Hepatocyte (in vitro differentiated cells): ENCODE results near the gene ZNF628.

Experiments
- CTCF ChIP-seq: fragments of 200-600 bp; sonication (generic); IDR thresholded peaks from 2 replicates; pipeline ENCODE4 v1.5.1; 2016; ENCODE audit warnings: antibody characterized with exemption, mild to moderate bottlenecking; ENCODE audit not compliant: poor library complexity
- EZH2 ChIP-seq: fragments of 200-600 bp; sonication (generic); IDR thresholded peaks from 2 replicates; pipeline ENCODE4 v1.6.1; 2016; ENCODE audit warnings: antibody characterized with exemption, mild to moderate bottlenecking, borderline replicate concordance
- EZH2phosphoT487 ChIP-seq: fragments of 200-600 bp; sonication (generic); IDR thresholded peaks from one replicate; pipeline ENCODE4 v1.6.1; 2018; ENCODE audit warnings: antibody characterized with exemption, mild to moderate bottlenecking, low read depth, moderate library complexity; ENCODE audit not compliant: unreplicated experiment, severe bottlenecking

- TF ChIP-seq CTCF (no peak), EZH2 (no peak), EZH2phosphoT487 (no peak)
Measured at GRCh38 chr19:55437410-55437809, 39.0 kb upstream of the ZNF628 start.
